SK-N-SH (cell line): ENCODE results near the gene TMEM115. TPM values are rescaled to one million over a fixed set of nuclear protein-coding genes. Genes with fewer than 3 reads are reported as not detected.
A peak's percentile ranks its signal among the peaks of the same experiment; 100 is the strongest.

Experiments used
- CTCF ChIA-PET: fragments of 300-600, 350-600 bp; formaldehyde crosslinking; extraction: SDS; loops from one replicate; lab custom pipeline; 2021; lab: Yijun Ruan, JAX
- POLR2A ChIA-PET: fragments of 350-600 bp; sonication (Branson Sonifier 250); formaldehyde crosslinking; extraction: SDS; loops from one replicate; lab custom pipeline; 2020; ENCODE audit warnings: antibody characterized with exemption, inconsistent platforms; lab: Yijun Ruan, JAX
- DNase-seq: peaks from one replicate; pipeline ENCODE4 v3.0.0; 2012
- H2AFZ ChIP-seq: fragments of 200-600 bp; sonication (generic); 2 replicates; pipeline ENCODE4 v1.8.1; 2016; ENCODE audit warnings: antibody characterized with exemption, mild to moderate bottlenecking, low read depth
- H3F3A ChIP-seq: fragments of 200-600 bp; sonication (generic); replicated peaks from 2 replicates; pipeline ENCODE3; 2016; ENCODE audit warnings: antibody characterized with exemption, mild to moderate bottlenecking; ENCODE audit not compliant: insufficient read depth
- H3K27ac ChIP-seq, 2 experiments: fragments of 200-500 bp in 1 of 2; fragments of 200-600 bp in 1 of 2; sonication (Bioruptor generic) in 1 of 2; sonication (generic), shearing (Covaris generic) in 1 of 2; 2 replicates each; pipeline versions ENCODE4 v1.5.1 to v1.6.1; 2014 to 2016; ENCODE audit warnings: low read depth in 2 of 2, inconsistent platforms in 1 of 2, low read length in 1 of 2, mild to moderate bottlenecking in 1 of 2, mixed read lengths in 1 of 2
- H3K27me3 ChIP-seq: fragments of 200-600 bp; sonication (generic), shearing (Covaris generic); 2 replicates; pipeline ENCODE4 v1.6.1; 2016; ENCODE audit warnings: mixed run types; ENCODE audit not compliant: insufficient read depth
- H3K36me3 ChIP-seq, 2 experiments: fragments of 200-500 bp in 1 of 2; fragments of 200-600 bp in 1 of 2; sonication (Bioruptor generic) in 1 of 2; sonication (generic) in 1 of 2; replicated peaks in 1 of 2; 2 replicates each; pipeline versions ENCODE3 to v1.5.1; 2014 to 2016; ENCODE audit warnings: low read length in 1 of 2, mild to moderate bottlenecking in 1 of 2; ENCODE audit not compliant: insufficient read depth in 2 of 2, control insufficient read depth in 1 of 2
- H3K4me1 ChIP-seq, 2 experiments: fragments of 200-500 bp in 1 of 2; fragments of 200-600 bp in 1 of 2; sonication (Bioruptor generic) in 1 of 2; sonication (generic), shearing (Covaris generic) in 1 of 2; 2 replicates each; pipeline versions ENCODE4 v1.5.1 to v1.6.1; 2014 to 2016; ENCODE audit warnings: low read depth in 1 of 2, low read length in 1 of 2, mixed run types in 1 of 2; ENCODE audit not compliant: insufficient read depth in 2 of 2, control insufficient read depth in 1 of 2
- H3K4me2 ChIP-seq: fragments of 200-600 bp; sonication (generic), shearing (Covaris generic); 2 replicates; pipeline ENCODE4 v1.6.1; 2017; ENCODE audit warnings: mixed run types
- H3K4me3 ChIP-seq, 2 experiments: fragments of 200-500 bp in 1 of 2; fragments of 200-600 bp in 1 of 2; sonication (Bioruptor generic) in 1 of 2; sonication (generic), shearing (Covaris generic) in 1 of 2; 2 replicates each; pipeline versions ENCODE4 v1.5.1 to v1.8.1; 2014 to 2016; ENCODE audit warnings: low read depth in 2 of 2, inconsistent platforms in 1 of 2, low read length in 1 of 2, mild to moderate bottlenecking in 1 of 2, mixed read lengths in 1 of 2, moderate library complexity in 1 of 2
- H3K79me2 ChIP-seq: fragments of 200-600 bp; sonication (generic); 2 replicates; pipeline ENCODE4 v1.8.1; 2017; ENCODE audit warnings: mild to moderate bottlenecking; ENCODE audit not compliant: insufficient read depth
- H3K9ac ChIP-seq: fragments of 200-600 bp; sonication (generic); 2 replicates; pipeline ENCODE4 v1.6.1; 2017; ENCODE audit warnings: mixed run types
- H3K9me2 ChIP-seq: fragments of 200-600 bp; sonication (generic); 2 replicates; pipeline ENCODE4 v1.6.1; 2017; ENCODE audit warnings: mixed run types
- H3K9me3 ChIP-seq: fragments of 200-600 bp; sonication (generic); 2 replicates; pipeline ENCODE4 v1.6.1; 2017; ENCODE audit warnings: mixed run types, mild to moderate bottlenecking, moderate library complexity
- H4K20me1 ChIP-seq: fragments of 200-600 bp; sonication (generic); 2 replicates; pipeline ENCODE4 v1.6.1; 2017; ENCODE audit warnings: mild to moderate bottlenecking, mixed run types; ENCODE audit not compliant: insufficient read depth
- CHD2 ChIP-seq: fragments of 150-350 bp; IDR thresholded peaks from 2 replicates; pipeline ENCODE4 v1.6.1; 2018; ENCODE audit warnings: low read length; ENCODE audit not compliant: partially characterized antibody
- EP300 ChIP-seq, 2 experiments: IDR thresholded peaks; 2 replicates each; pipeline versions ENCODE4 v1.4.0 to v1.6.1; 2012; ENCODE audit warnings: borderline replicate concordance in 1 of 2, low read depth in 1 of 2, low read length in 1 of 2
- FOSL2 ChIP-seq: IDR thresholded peaks from 2 replicates; pipeline ENCODE4 v1.4.0; 2012; ENCODE audit warnings: low read depth, mild to moderate bottlenecking, moderate library complexity, borderline replicate concordance
- IRF3 ChIP-seq: fragments of 150-350 bp; IDR thresholded peaks from 2 replicates; pipeline ENCODE4 v1.6.1; 2016; ENCODE audit warnings: mild to moderate bottlenecking, low read depth, low read length
- MAX ChIP-seq: IDR thresholded peaks from 2 replicates; pipeline ENCODE4 v1.4.0; 2012; ENCODE audit warnings: low read depth
- NFIC ChIP-seq: IDR thresholded peaks from 2 replicates; pipeline ENCODE4 v1.4.0; 2012; ENCODE audit warnings: borderline replicate concordance
- RXRA ChIP-seq: IDR thresholded peaks from 2 replicates; pipeline ENCODE4 v1.4.0; 2012; ENCODE audit warnings: low read depth, mild to moderate bottlenecking, borderline replicate concordance
- SIN3A ChIP-seq: IDR thresholded peaks from 2 replicates; pipeline ENCODE4 v1.6.1; 2012; ENCODE audit warnings: low read depth, mild to moderate bottlenecking, low read length, moderate library complexity, borderline replicate concordance
- SMC3 ChIP-seq: IDR thresholded peaks from 2 replicates; pipeline ENCODE4 v1.6.1; 2012; ENCODE audit warnings: low read depth, low read length, improper control_type of control experiment
- YY1 ChIP-seq: IDR thresholded peaks from 2 replicates; pipeline ENCODE4 v1.4.0; 2012; ENCODE audit warnings: low read depth, mild to moderate bottlenecking
- ZBTB33 ChIP-seq: IDR thresholded peaks from 2 replicates; pipeline ENCODE4 v1.4.0; 2012; ENCODE audit warnings: low read depth, borderline replicate concordance
- WGBS: methylation state at CpG from one replicate; pipeline ENCODE4 v1.1.6; 2017; ENCODE audit warnings: low lambda C conversion rate; 5-methylcytosine and 5-hydroxymethylcytosine counted together
- polyA plus RNA-seq, 3 experiments: library from polyadenylated mRNA; depleted of rRNA; stranded (reverse); fragments of >200 nt; gene quantifications; 2 replicates each; pipeline ENCODE4 v1.2.3, GENCODE V29; 2012
- TF ChIP-seq, protein P1 (sequence below): IDR thresholded peaks from 2 replicates; pipeline ENCODE4 v1.4.0; 2012; ENCODE audit warnings: low read depth, borderline replicate concordance
- TF ChIP-seq, protein P2 (sequence below): IDR thresholded peaks from 2 replicates; pipeline ENCODE4 v1.6.1; 2012; ENCODE audit warnings: mild to moderate bottlenecking, low read depth, low read length, moderate library complexity

Gene TMEM115
- polyA plus RNA-seq, 1 of the 3 experiments (the other 2 are of a cell fraction), result 47.8 TPM

- no peak for TF ChIP-seq CHD2
- TF ChIP-seq IRF3, result no peak
- no peak for TF ChIP-seq SMC3
- no peak for TF ChIP-seq ZBTB33
- TF ChIP-seq SIN3A, result no peak
- TF ChIP-seq, protein P1, sequence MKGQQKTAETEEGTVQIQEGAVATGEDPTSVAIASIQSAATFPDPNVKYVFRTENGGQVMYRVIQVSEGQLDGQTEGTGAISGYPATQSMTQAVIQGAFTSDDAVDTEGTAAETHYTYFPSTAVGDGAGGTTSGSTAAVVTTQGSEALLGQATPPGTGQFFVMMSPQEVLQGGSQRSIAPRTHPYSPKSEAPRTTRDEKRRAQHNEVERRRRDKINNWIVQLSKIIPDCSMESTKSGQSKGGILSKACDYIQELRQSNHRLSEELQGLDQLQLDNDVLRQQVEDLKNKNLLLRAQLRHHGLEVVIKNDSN, result no peak
- TF ChIP-seq RXRA, result no peak
- TF ChIP-seq MAX, result no peak
- TF ChIP-seq, protein P2, sequence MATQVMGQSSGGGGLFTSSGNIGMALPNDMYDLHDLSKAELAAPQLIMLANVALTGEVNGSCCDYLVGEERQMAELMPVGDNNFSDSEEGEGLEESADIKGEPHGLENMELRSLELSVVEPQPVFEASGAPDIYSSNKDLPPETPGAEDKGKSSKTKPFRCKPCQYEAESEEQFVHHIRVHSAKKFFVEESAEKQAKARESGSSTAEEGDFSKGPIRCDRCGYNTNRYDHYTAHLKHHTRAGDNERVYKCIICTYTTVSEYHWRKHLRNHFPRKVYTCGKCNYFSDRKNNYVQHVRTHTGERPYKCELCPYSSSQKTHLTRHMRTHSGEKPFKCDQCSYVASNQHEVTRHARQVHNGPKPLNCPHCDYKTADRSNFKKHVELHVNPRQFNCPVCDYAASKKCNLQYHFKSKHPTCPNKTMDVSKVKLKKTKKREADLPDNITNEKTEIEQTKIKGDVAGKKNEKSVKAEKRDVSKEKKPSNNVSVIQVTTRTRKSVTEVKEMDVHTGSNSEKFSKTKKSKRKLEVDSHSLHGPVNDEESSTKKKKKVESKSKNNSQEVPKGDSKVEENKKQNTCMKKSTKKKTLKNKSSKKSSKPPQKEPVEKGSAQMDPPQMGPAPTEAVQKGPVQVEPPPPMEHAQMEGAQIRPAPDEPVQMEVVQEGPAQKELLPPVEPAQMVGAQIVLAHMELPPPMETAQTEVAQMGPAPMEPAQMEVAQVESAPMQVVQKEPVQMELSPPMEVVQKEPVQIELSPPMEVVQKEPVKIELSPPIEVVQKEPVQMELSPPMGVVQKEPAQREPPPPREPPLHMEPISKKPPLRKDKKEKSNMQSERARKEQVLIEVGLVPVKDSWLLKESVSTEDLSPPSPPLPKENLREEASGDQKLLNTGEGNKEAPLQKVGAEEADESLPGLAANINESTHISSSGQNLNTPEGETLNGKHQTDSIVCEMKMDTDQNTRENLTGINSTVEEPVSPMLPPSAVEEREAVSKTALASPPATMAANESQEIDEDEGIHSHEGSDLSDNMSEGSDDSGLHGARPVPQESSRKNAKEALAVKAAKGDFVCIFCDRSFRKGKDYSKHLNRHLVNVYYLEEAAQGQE, result no peak
- no peak for TF ChIP-seq FOSL2
- TF ChIP-seq YY1, result no peak
- TF ChIP-seq NFIC, result no peak
- no peak for TF ChIP-seq EP300 (IDR thresholded peaks at IDR 0.05; ENCODE audit: borderline replicate concordance in 1 of 2, low read depth in 1 of 2, low read length in 1 of 2)
- peak overlapping the region; percentile 77 to 79 for H3K4me3 ChIP-seq
- H3K36me3 ChIP-seq, result peaks cover 2 to 6% of the 10 kb centered on the region in 2 experiments
- H4K20me1 ChIP-seq, result peaks cover 10% of the 10 kb centered on the region; the same call in 1 of the 2 replicates
- no peaks in the 10 kb centered on the region for H3K27me3 ChIP-seq
- peak overlapping the region; percentile 91 for H3K4me2 ChIP-seq
- H3K4me1 ChIP-seq, result peaks cover 10 to 33% of the 10 kb centered on the region in 2 experiments
- ChIA-PET POLR2A (interaction anchor here (0.6 to 3.6 kb wide), 15 partner anchors 9 to 232 kb away, joined by 3 to 38 read pairs (median 4); partner anchors contain the start of genes C3orf18, CYB561D2, HEMK1 and HYAL3), CTCF (interaction anchor here (0.6 to 6.8 kb wide), 18 partner anchors 9 to 230 kb away, joined by 3 to 60 read pairs (median 4); partner anchors contain the start of genes CYB561D2, HYAL1, HYAL2 and IFRD2)
- WGBS, result 0% methylated on average over 21 of the region's 31 CpGs
- peak overlapping the region; percentile 37 for H2AFZ ChIP-seq
- no peaks in the 10 kb centered on the region for H3K9me3 ChIP-seq
- peak overlapping the region; percentile 82 to 86 for H3K27ac ChIP-seq
- peak overlapping the region; percentile 78 for H3K9ac ChIP-seq
- H3K9me2 ChIP-seq, result no peaks in the 10 kb centered on the region
- H3F3A ChIP-seq, result peaks cover 3% of the 10 kb centered on the region
- no peak for DNase-seq
- peaks cover 64% of the 10 kb centered on the region for H3K79me2 ChIP-seq
Observed at GRCh38 chr3:50336452-50337174, 22.7 kb downstream of the TMEM115 start.
